ENCODE data around the gene DTYMK.

Gene DTYMK

GRCh38 chr2:241672243-241673188 is 14.1 kb downstream of the DTYMK start:
- H3K18ac ChIP-seq (ENCODE audit: low read depth in 1 of 2, low read length in 2 of 2), result no peak overlapping the region
- H3K79me1 ChIP-seq (replicated peaks; ENCODE audit: low read length, poor library complexity, severe bottlenecking), result peaks cover 45% of the 10 kb centered on the region
- no peak overlapping the region for H4K8ac ChIP-seq (ENCODE audit: low read length)
- H3K27ac ChIP-seq (ENCODE audit: low read length, poor library complexity, severe bottlenecking), result no peak overlapping the region
- H3K36me3 ChIP-seq (ENCODE audit: control insufficient read depth in 1 of 2, insufficient read depth in 2 of 2, low read depth in 1 of 2, low read length in 2 of 2), result peaks cover 92 to 96% of the 10 kb centered on the region in 2 experiments
- H4K91ac ChIP-seq (ENCODE audit: low read length), result no peak overlapping the region
- H3K27me3 ChIP-seq (ENCODE audit: control insufficient read depth in 1 of 2, insufficient read depth in 1 of 2, low read length in 2 of 2), result no peaks in the 10 kb centered on the region
- no peak overlapping the region for H2AFZ ChIP-seq (ENCODE audit: low read depth, low read length)
- H2BK5ac ChIP-seq (ENCODE audit: low read depth, low read length, poor library complexity, severe bottlenecking), result no peak overlapping the region
- no peaks in the 10 kb centered on the region for H3K9me3 ChIP-seq (ENCODE audit: control insufficient read depth, low read length)
- H2AK5ac ChIP-seq (ENCODE audit: low read length, severe bottlenecking), result no peak overlapping the region
- WGBS, result 98% methylated on average over 42 of the region's 42 CpGs
- no peak overlapping the region for H2BK120ac ChIP-seq (ENCODE audit: low read depth, low read length)
- no peak overlapping the region for H3K9ac ChIP-seq (ENCODE audit: low read length)
- no peak overlapping the region for H2BK15ac ChIP-seq (ENCODE audit: low read depth, poor library complexity, severe bottlenecking)
- DNase-seq, result no peak
- H3K4me1 ChIP-seq (ENCODE audit: control insufficient read depth, insufficient read depth, low read depth, low read length), result peaks cover 13% of the 10 kb centered on the region
- no peak overlapping the region for H2BK12ac ChIP-seq (ENCODE audit: low read length in 2 of 2)
- no peak overlapping the region for H3K4me3 ChIP-seq (ENCODE audit: insufficient read depth in 1 of 2, low read depth in 1 of 2, low read length in 2 of 2)
- H3K23ac ChIP-seq (ENCODE audit: low read length in 2 of 2), result no peak overlapping the region
- H3K14ac ChIP-seq (ENCODE audit: low read length in 2 of 2), result no peak overlapping the region
- H3K4me2 ChIP-seq (ENCODE audit: low read length, poor library complexity, severe bottlenecking), result no peak overlapping the region
- no peak overlapping the region for H3K4ac ChIP-seq (ENCODE audit: low read depth in 1 of 2, low read length in 2 of 2)

GRCh38 chr2:241671457-241672240 is 15.0 kb downstream of the DTYMK start:
- no peak overlapping the region for H4K91ac ChIP-seq (ENCODE audit: low read length)
- no peak for DNase-seq
- no peak overlapping the region for H4K8ac ChIP-seq (ENCODE audit: low read length)
- WGBS, result 97% methylated on average over 31 of the region's 31 CpGs
- H3K4ac ChIP-seq (ENCODE audit: low read depth in 1 of 2, low read length in 2 of 2), result no peak overlapping the region
- no peak overlapping the region for H3K18ac ChIP-seq (ENCODE audit: low read depth in 1 of 2, low read length in 2 of 2)
- H2BK15ac ChIP-seq (ENCODE audit: low read depth, poor library complexity, severe bottlenecking), result no peak overlapping the region
- no peak overlapping the region for H3K4me3 ChIP-seq (ENCODE audit: insufficient read depth in 1 of 2, low read depth in 1 of 2, low read length in 2 of 2)
- no peak overlapping the region for H3K14ac ChIP-seq (ENCODE audit: low read length in 2 of 2)
- H2AFZ ChIP-seq (ENCODE audit: low read depth, low read length), result no peak overlapping the region
- H3K79me1 ChIP-seq (replicated peaks; ENCODE audit: low read length, poor library complexity, severe bottlenecking), result peaks cover 45% of the 10 kb centered on the region
- no peak overlapping the region for H3K27ac ChIP-seq (ENCODE audit: low read length, poor library complexity, severe bottlenecking)
- peaks cover 87 to 93% of the 10 kb centered on the region in 2 experiments for H3K36me3 ChIP-seq (ENCODE audit: control insufficient read depth in 1 of 2, insufficient read depth in 2 of 2, low read depth in 1 of 2, low read length in 2 of 2)
- no peak overlapping the region for H3K23ac ChIP-seq (ENCODE audit: low read length in 2 of 2)
- no peaks in the 10 kb centered on the region for H3K27me3 ChIP-seq (ENCODE audit: control insufficient read depth in 1 of 2, insufficient read depth in 1 of 2, low read length in 2 of 2)
- H3K9me3 ChIP-seq (ENCODE audit: control insufficient read depth, low read length), result no peaks in the 10 kb centered on the region
- H3K9ac ChIP-seq (ENCODE audit: low read length), result no peak overlapping the region
- no peak overlapping the region for H2BK12ac ChIP-seq (ENCODE audit: low read length in 2 of 2)
- no peak overlapping the region for H2BK120ac ChIP-seq (ENCODE audit: low read depth, low read length)
- H2BK5ac ChIP-seq (ENCODE audit: low read depth, low read length, poor library complexity, severe bottlenecking), result no peak overlapping the region
- H3K4me2 ChIP-seq (ENCODE audit: low read length, poor library complexity, severe bottlenecking), result no peak overlapping the region
- H3K4me1 ChIP-seq (ENCODE audit: control insufficient read depth, insufficient read depth, low read depth, low read length), result peaks cover 18% of the 10 kb centered on the region
- H2AK5ac ChIP-seq (ENCODE audit: low read length, severe bottlenecking), result no peak overlapping the region

- Histone ChIP-seq H2BK12ac (ENCODE audit: low read length in 2 of 2) (no peak overlapping the region), H3K4me2 (ENCODE audit: low read length, poor library complexity, severe bottlenecking) (no peak overlapping the region), H3K14ac (ENCODE audit: low read length in 2 of 2) (no peak overlapping the region), H3K9ac (ENCODE audit: low read length) (no peak overlapping the region), H3K4me1 (ENCODE audit: control insufficient read depth, insufficient read depth, low read depth, low read length) (peaks cover 28% of the 10 kb centered on the region), H2BK5ac (ENCODE audit: low read depth, low read length, poor library complexity, severe bottlenecking) (no peak overlapping the region), H3K27me3 (ENCODE audit: control insufficient read depth in 1 of 2, insufficient read depth in 1 of 2, low read length in 2 of 2) (no peaks in the 10 kb centered on the region), H3K36me3 (ENCODE audit: control insufficient read depth in 1 of 2, insufficient read depth in 2 of 2, low read depth in 1 of 2, low read length in 2 of 2) (peaks cover 79 to 83% of the 10 kb centered on the region in 2 experiments), H2AK5ac (ENCODE audit: low read length, severe bottlenecking) (no peak overlapping the region), H3K18ac (ENCODE audit: low read depth in 1 of 2, low read length in 2 of 2) (no peak overlapping the region), H3K79me1 (replicated peaks; ENCODE audit: low read length, poor library complexity, severe bottlenecking) (peaks cover 41% of the 10 kb centered on the region), H3K4ac (ENCODE audit: low read depth in 1 of 2, low read length in 2 of 2) (no peak overlapping the region), H3K27ac (ENCODE audit: low read length, poor library complexity, severe bottlenecking) (no peak overlapping the region), H2BK120ac (ENCODE audit: low read depth, low read length) (no peak overlapping the region), H4K8ac (ENCODE audit: low read length) (no peak overlapping the region), H3K23ac (ENCODE audit: low read length in 2 of 2) (no peak overlapping the region), H2AFZ (ENCODE audit: low read depth, low read length) (no peak overlapping the region), H3K9me3 (ENCODE audit: control insufficient read depth, low read length) (no peaks in the 10 kb centered on the region), H4K91ac (ENCODE audit: low read length) (no peak overlapping the region), H2BK15ac (ENCODE audit: low read depth, poor library complexity, severe bottlenecking) (no peak overlapping the region), H3K4me3 (ENCODE audit: insufficient read depth in 1 of 2, low read depth in 1 of 2, low read length in 2 of 2) (no peak overlapping the region)
- 92% methylated on average over 31 of the region's 31 CpGs for whole genome bisulfite sequencing
- DNase-seq, result no peak
Observed at GRCh38 chr2:241670333-241671110, 16.1 kb downstream of the DTYMK start.

Data from mesenchymal stem cell (in vitro differentiated cells and primary cell).